ENCODE results near the gene GATAD2B.
"Not testable (repeated sequence)": the region's sequence is repeated elsewhere in the genome, so short reads cannot be mapped to it uniquely, and the experiment has no call there.

The GATAD2B gene

GRCh38 chr1:153908071-153908470, 14.7 kb downstream of the GATAD2B start:
- CTCF ChIA-PET: no interaction called here
- POLR2A ChIA-PET: no interaction called here
- no peak for DNase-seq (ENCODE audit: extremely low spot score)
- TF ChIP-seq CTCF (IDR thresholded peaks at IDR 0.05; ENCODE audit: control extremely low read depth, extremely low read depth, low read depth, missing control alignments): no peak

GRCh38 chr1:153907134-153907533, 15.6 kb downstream of the GATAD2B start:
- no peak for DNase-seq (ENCODE audit: extremely low spot score)
- no peak for TF ChIP-seq CTCF (IDR thresholded peaks at IDR 0.05; ENCODE audit: control extremely low read depth, extremely low read depth, low read depth, missing control alignments)
- ChIA-PET CTCF (no interaction called here), POLR2A (no interaction called here)

GRCh38 chr1:153906396-153906795, 16.4 kb downstream of the GATAD2B start:
- TF ChIP-seq CTCF (IDR thresholded peaks at IDR 0.05; ENCODE audit: control extremely low read depth, extremely low read depth, low read depth, missing control alignments): no peak
- DNase-seq (ENCODE audit: extremely low spot score): no peak
- ChIA-PET POLR2A (no interaction called here), CTCF (no interaction called here)

- POLR2A ChIA-PET: interaction anchor here (0.7 kb wide), 1 partner anchor 62 kb away, joined by 3 read pairs; the partner anchor contains the start of gene CREB3L4
- CTCF ChIA-PET: not testable (repeated sequence)
Observed at GRCh38 chr1:153905908-153906307, 16.9 kb downstream of the GATAD2B start.

GRCh38 chr1:153903841-153904455, 18.8 kb downstream of the GATAD2B start:
- CTCF ChIA-PET: no interaction called here
- no peak for DNase-seq (ENCODE audit: extremely low spot score)
- TF ChIP-seq CTCF (IDR thresholded peaks at IDR 0.05; ENCODE audit: control extremely low read depth, extremely low read depth, low read depth, missing control alignments): no peak
- POLR2A ChIA-PET: no interaction called here

More at GRCh38 chr1:153905908-153906307, 16.9 kb downstream of the GATAD2B start:
- not testable (repeated sequence) for DNase-seq (ENCODE audit: extremely low spot score)

- POLR2A ChIA-PET: no interaction called here
- CTCF ChIA-PET: interaction anchor here (1.0 to 1.6 kb wide), 4 partner anchors 11 to 83 kb away, joined by 3 to 5 read pairs (median 3); partner anchors contain the start of gene DENND4B
- no peak for TF ChIP-seq CTCF (IDR thresholded peaks at IDR 0.05; ENCODE audit: control extremely low read depth, extremely low read depth, low read depth, missing control alignments)
- DNase-seq (ENCODE audit: extremely low spot score): no peak
Observed at GRCh38 chr1:153899509-153899908, 23.3 kb downstream of the GATAD2B start.

- DNase-seq (ENCODE audit: extremely low spot score); POLR2A ChIA-PET: not testable (repeated sequence)
- CTCF ChIA-PET: interaction anchor here (1.3 to 1.8 kb wide), 2 partner anchors 9 to 11 kb away, joined by 3 to 4 read pairs; no protein-coding TSS in a partner anchor
Observed at GRCh38 chr1:153895866-153896265, 26.9 kb downstream of the GATAD2B start.

GRCh38 chr1:153891042-153891441, 31.7 kb downstream of the GATAD2B start:
- CTCF ChIA-PET: not testable (repeated sequence)

More at GRCh38 chr1:153891042-153891441, 31.7 kb downstream of the GATAD2B start:
- DNase-seq (ENCODE audit: extremely low spot score); POLR2A ChIA-PET: not testable (repeated sequence)
